Endothelial cell of umbilical vein (primary cell): ENCODE data around the gene USP36. TPM values are rescaled to one million over a fixed set of nuclear protein-coding genes. Genes with fewer than 3 reads are reported as not detected.

Experiments used
- BruUV-seq: library from RNA; stranded (reverse); fragments of 400-500 nt; replicated peaks from 2 replicates; lab custom pipeline; 2021; lab: Mats Ljungman, UMichigan
- CTCF ChIA-PET: fragments of 300-600, 350-600 bp; sonication (Branson Sonifier 250); formaldehyde crosslinking; loops from one replicate; lab custom pipeline; 2021; ENCODE audit warnings: antibody characterized with exemption, inconsistent platforms; lab: Charles Lee
- POLR2A ChIA-PET: fragments of 300-600, 350-600 bp; sonication (Branson Sonifier 250); formaldehyde crosslinking; loops from one replicate; lab custom pipeline; 2021; ENCODE audit warnings: antibody characterized with exemption, inconsistent platforms; lab: Charles Lee
- DNase-seq: peaks from one replicate; pipeline ENCODE4 v3.0.0-alpha.2; 2011; ENCODE audit warnings: low read depth, low spot score
- FAIRE-seq: peaks from 2 replicates; lab custom pipeline; 2011; peaks lifted over from hg19 to GRCh38; lab: Jason Lieb, UNC
- H2AFZ ChIP-seq: 2 replicates; pipeline ENCODE4 v1.6.0; 2012; ENCODE audit warnings: low read depth, low read length, control low read depth, inconsistent platforms
- H3K27ac ChIP-seq: 2 replicates; pipeline ENCODE4 v1.5.1; 2011; ENCODE audit warnings: low read depth, mild to moderate bottlenecking, control low read depth, low read length, moderate library complexity; ENCODE audit not compliant: insufficient read depth
- H3K27me3 ChIP-seq, 2 experiments: 2 replicates each; pipeline versions ENCODE4 v1.6.0 to v1.6.1; 2011; ENCODE audit warnings: low read length in 2 of 2, mixed read lengths in 1 of 2; ENCODE audit not compliant: control insufficient read depth in 2 of 2, insufficient read depth in 2 of 2
- H3K36me3 ChIP-seq, 2 experiments: 2 replicates in 1 of 2; 3 replicates in 1 of 2; pipeline ENCODE4 v1.5.1; 2011; ENCODE audit warnings: low read length in 2 of 2, mild to moderate bottlenecking in 1 of 2, moderate library complexity in 1 of 2; ENCODE audit not compliant: control insufficient read depth in 2 of 2, insufficient read depth in 2 of 2; ENCODE audit errors: extremely low read depth in 1 of 2
- H3K4me1 ChIP-seq: 3 replicates; pipeline ENCODE4 v1.5.1; 2011; ENCODE audit warnings: mild to moderate bottlenecking, low read length; ENCODE audit not compliant: control insufficient read depth, insufficient read depth; ENCODE audit errors: extremely low read depth
- H3K4me2 ChIP-seq: 2 replicates; pipeline ENCODE4 v1.6.1; 2011; ENCODE audit warnings: low read length, control low read depth, mixed read lengths; ENCODE audit not compliant: insufficient read depth
- H3K4me3 ChIP-seq, 3 experiments: fragments of 200-600 bp in 1 of 3; sonication (generic), shearing (Covaris generic) in 1 of 3; replicated peaks in 1 of 3; 2 replicates each; pipeline ENCODE4 v1.5.1; 2011 to 2016; ENCODE audit warnings: control low read depth in 3 of 3, low read length in 3 of 3, mild to moderate bottlenecking in 2 of 3, inconsistent platforms in 1 of 3, low read depth in 1 of 3, moderate library complexity in 1 of 3; ENCODE audit not compliant: insufficient read depth in 1 of 3
- H3K79me2 ChIP-seq: 2 replicates; pipeline ENCODE4 v1.6.0; 2012; ENCODE audit warnings: low read length, inconsistent platforms; ENCODE audit not compliant: control insufficient read depth, insufficient read depth
- H3K9ac ChIP-seq: replicated peaks from 2 replicates; pipeline ENCODE3; 2011; ENCODE audit warnings: low read length, control low read depth; ENCODE audit not compliant: insufficient read depth; ENCODE audit errors: extremely low read depth
- H3K9me1 ChIP-seq: replicated peaks from 3 replicates; pipeline ENCODE4 v1.6.0; 2011; ENCODE audit warnings: mild to moderate bottlenecking, low read length; ENCODE audit not compliant: control insufficient read depth, insufficient read depth; ENCODE audit errors: extremely low read depth
- H3K9me3 ChIP-seq: replicated peaks from 2 replicates; pipeline ENCODE4 v1.5.1; 2012; ENCODE audit warnings: low read length, inconsistent platforms; ENCODE audit not compliant: control insufficient read depth, insufficient read depth
- H4K20me1 ChIP-seq: replicated peaks from 2 replicates; pipeline ENCODE3; 2011; ENCODE audit warnings: mild to moderate bottlenecking, low read length; ENCODE audit not compliant: control insufficient read depth, insufficient read depth; ENCODE audit errors: extremely low read depth
- CTCF ChIP-seq, 2 donors: IDR thresholded peaks; 1 replicate in 1 of 2; 2 replicates in 1 of 2; pipeline ENCODE4 v1.5.1; 2011; ENCODE audit warnings: low read length in 2 of 2, mild to moderate bottlenecking in 2 of 2, moderate library complexity in 2 of 2, control low read depth in 1 of 2, inconsistent platforms in 1 of 2, low read depth in 1 of 2; ENCODE audit not compliant: insufficient read depth in 1 of 2; ENCODE audit errors: extremely low read depth in 1 of 2
- EZH2 ChIP-seq: IDR thresholded peaks from 2 replicates; pipeline ENCODE4 v1.6.1; 2012; ENCODE audit warnings: borderline replicate concordance, low read depth, mild to moderate bottlenecking, moderate library complexity, low read length, inconsistent platforms; ENCODE audit not compliant: severe bottlenecking
- FOS ChIP-seq: IDR thresholded peaks from 2 replicates; pipeline ENCODE4 v1.6.1; 2011; ENCODE audit warnings: mild to moderate bottlenecking, low read length, moderate library complexity, borderline replicate concordance; ENCODE audit not compliant: insufficient read depth
- GATA2 ChIP-seq: IDR thresholded peaks from 2 replicates; pipeline ENCODE4 v1.7.0; 2011; ENCODE audit warnings: low read depth, mild to moderate bottlenecking, moderate library complexity, mixed read lengths, low read length; ENCODE audit not compliant: insufficient read length, insufficient read depth
- JUN ChIP-seq: IDR thresholded peaks from 2 replicates; pipeline ENCODE4 v1.6.1; 2011; ENCODE audit warnings: borderline replicate concordance, low read depth; ENCODE audit not compliant: insufficient read length, insufficient read depth
- MYC ChIP-seq: IDR thresholded peaks from one replicate; pipeline ENCODE4 v1.6.1; 2011; ENCODE audit warnings: mild to moderate bottlenecking, low read depth, low read length
- POLR2A ChIP-seq: IDR thresholded peaks from 2 replicates; pipeline ENCODE4 v1.6.1; 2012; ENCODE audit warnings: low read depth, mild to moderate bottlenecking, control low read depth, low read length
- POLR2AphosphoS5 ChIP-seq: IDR thresholded peaks from 2 replicates; pipeline ENCODE4 v1.6.1; 2012; ENCODE audit warnings: low read depth, mild to moderate bottlenecking, control low read depth, low read length, moderate library complexity; ENCODE audit not compliant: insufficient read depth
- dilution Hi-C: fragments of 300-500 bp; cut with MboI; formaldehyde crosslinking; loops from one replicate; pipeline ENCODE4 v1.15.0; 2019; ENCODE audit warnings: low sequenced_read_pairs; ENCODE audit not compliant: extremely low pct_ligation_motif_present
- intact Hi-C: fragments of 100-400 bp; cut with micrococcal nuclease; formaldehyde crosslinking; loops from one replicate; pipeline ENCODE4 v1.10.0; 2022
- polyA plus RNA-seq, 4 experiments: library from polyadenylated mRNA; depleted of rRNA in 3 of 4; stranded (reverse) in 3 of 4; unstranded in 1 of 4; fragments of >200 nt; gene quantifications; 2 replicates each; pipeline versions ENCODE4 v1.2.1 to v1.2.3, GENCODE V29; 2011 to 2012; ENCODE audit warnings: missing spikeins in 1 of 4
- total RNA-seq: library from RNA; stranded (reverse); gene quantifications from 2 replicates; pipeline ENCODE4 v1.2.3, GENCODE V29; 2021
- TF ChIP-seq, protein P1 (sequence below): IDR thresholded peaks from 2 replicates; pipeline ENCODE4 v1.6.1; 2011; ENCODE audit not compliant: insufficient read depth, insufficient read length

Gene USP36
- total and polyA plus RNA-seq, 2 donors (not counting 3 experiments of a cell fraction or from before 2014, with no cell fraction given): 29.8 to 46.6 TPM

GRCh38 chr17:78825696-78826095 lies 14.9 kb downstream of the USP36 start:
- no peak overlapping the region for H3K4me3 ChIP-seq
- no peak overlapping the region for H2AFZ ChIP-seq
- dilution Hi-C loops (no loop called here), intact Hi-C loops (no loop called here)
- no peak overlapping the region for H3K4me2 ChIP-seq
- no peaks in the 10 kb centered on the region for H3K27me3 ChIP-seq
- ChIA-PET CTCF (no interaction called here), POLR2A (no interaction called here)
- DNase-seq: no peak
- no peak for TF ChIP-seq GATA2
- no peak for TF ChIP-seq POLR2A
- no peak for TF ChIP-seq JUN
- TF ChIP-seq MYC: no peak
- no peak for TF ChIP-seq EZH2
- H3K27ac ChIP-seq: peak overlapping the region; percentile 26
- no peaks in the 10 kb centered on the region for H4K20me1 ChIP-seq
- FAIRE-seq: no peak
- H3K79me2 ChIP-seq: peaks cover 9% of the 10 kb centered on the region
- H3K36me3 ChIP-seq: peaks cover 10 to 36% of the 10 kb centered on the region in 2 experiments
- no peaks in the 10 kb centered on the region for H3K9me3 ChIP-seq
- H3K9ac ChIP-seq: no peak overlapping the region
- BruUV-seq: no TSS peak
- H3K9me1 ChIP-seq: no peaks in the 10 kb centered on the region
- H3K4me1 ChIP-seq: peaks cover 4% of the 10 kb centered on the region

- Histone ChIP-seq H4K20me1 (no peaks in the 10 kb centered on the region), H3K4me2 (no peak overlapping the region), H3K36me3 (peaks cover 7 to 41% of the 10 kb centered on the region in 2 experiments), H3K27ac (no peak overlapping the region), H3K27me3 (no peaks in the 10 kb centered on the region), H2AFZ (no peak overlapping the region), H3K9me3 (no peaks in the 10 kb centered on the region), H3K4me1 (peaks cover 10% of the 10 kb centered on the region), H3K9ac (no peak overlapping the region), H3K79me2 (peaks cover 4% of the 10 kb centered on the region), H3K4me3 (no peak overlapping the region), H3K9me1 (no peaks in the 10 kb centered on the region)
- POLR2A ChIA-PET: no interaction called here
- intact Hi-C loops: no loop called here
- no TSS peak for BruUV-seq
- dilution Hi-C loops: no loop called here
- DNase-seq (no peak), FAIRE-seq (no peak)
- CTCF ChIA-PET: no interaction called here
- TF ChIP-seq POLR2A (no peak), POLR2AphosphoS5 (no peak), FOS (no peak), MYC (no peak), EZH2 (no peak), CTCF (IDR thresholded peaks at IDR 0.05; ENCODE audit: extremely low read depth in 1 of 2, insufficient read depth in 1 of 2, low read depth in 1 of 2, low read length in 2 of 2) (no peak), JUN (no peak), GATA2 (no peak)
- TF ChIP-seq, protein P1, sequence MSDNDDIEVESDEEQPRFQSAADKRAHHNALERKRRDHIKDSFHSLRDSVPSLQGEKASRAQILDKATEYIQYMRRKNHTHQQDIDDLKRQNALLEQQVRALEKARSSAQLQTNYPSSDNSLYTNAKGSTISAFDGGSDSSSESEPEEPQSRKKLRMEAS: no peak
These were observed 16.4 kb downstream of the USP36 start for GRCh38 chr17:78824240-78824639.
